Neutrophil (primary cell): ENCODE measurements around the gene TTF2.

ENCODE experiments used
- H3K27ac ChIP-seq: fragments of 200-600 bp; sonication (generic); 2 replicates; pipeline ENCODE4 v1.5.1; 2016; ENCODE audit warnings: mild to moderate bottlenecking, moderate library complexity
- H3K27me3 ChIP-seq: fragments of 200-600 bp; sonication (generic); 2 replicates; pipeline ENCODE4 v1.6.0; 2016; ENCODE audit warnings: mild to moderate bottlenecking
- H3K36me3 ChIP-seq: fragments of 200-600 bp; sonication (generic); 2 replicates; pipeline ENCODE4 v1.5.1; 2017
- H3K4me1 ChIP-seq, 2 experiments: fragments of 200-600 bp in 1 of 2; sonication (generic) in 1 of 2; 1 replicate in 1 of 2; 2 replicates in 1 of 2; pipeline versions ENCODE4 v1.5.1 to v1.6.1; 2013 to 2016; ENCODE audit warnings: low read depth in 1 of 2, low read length in 1 of 2, mild to moderate bottlenecking in 1 of 2, moderate library complexity in 1 of 2; ENCODE audit not compliant: control insufficient read depth in 1 of 2, insufficient read depth in 1 of 2
- H3K4me3 ChIP-seq, 2 experiments: fragments of 200-600 bp in 1 of 2; sonication (generic) in 1 of 2; 1 replicate in 1 of 2; 2 replicates in 1 of 2; pipeline ENCODE4 v1.5.1; 2013 to 2016; ENCODE audit warnings: low read depth in 1 of 2, low read length in 1 of 2, mild to moderate bottlenecking in 1 of 2, moderate library complexity in 1 of 2
- H3K9me3 ChIP-seq: fragments of 200-600 bp; sonication (generic); 2 replicates; pipeline ENCODE4 v1.5.1; 2016
- TF ChIP-seq, protein P1 (sequence below): fragments of 200-600 bp; sonication (generic); IDR thresholded peaks from 2 replicates; pipeline ENCODE4 v1.5.1; 2016; ENCODE audit warnings: antibody characterized with exemption

TTF2 gene

DNA sequence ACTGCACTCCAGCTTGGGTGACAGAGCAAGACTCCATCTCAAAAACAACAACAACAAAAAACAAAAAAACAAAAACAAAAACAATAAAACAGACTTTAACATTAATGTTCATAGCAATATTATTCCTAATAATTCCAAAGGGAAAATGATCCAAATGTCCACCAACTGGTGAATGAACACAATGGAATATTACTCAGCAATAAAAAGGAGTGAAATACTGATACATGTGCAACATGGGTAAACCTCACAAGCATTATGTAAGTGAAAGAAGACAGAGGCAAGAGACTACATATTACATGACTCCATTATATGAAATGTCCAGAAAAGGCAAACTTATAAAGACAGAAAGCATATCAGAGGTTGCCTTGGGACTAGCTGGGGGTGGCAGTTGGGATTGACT lies 6.1 kb upstream of the TTF2 start:
- Histone ChIP-seq H3K27me3 (no peaks in the 10 kb centered on the region), H3K9me3 (no peaks in the 10 kb centered on the region), H3K27ac (no peak overlapping the region), H3K4me3 (no peak overlapping the region), H3K4me1 (peaks cover 35 to 48% of the 10 kb centered on the region in 2 experiments), H3K36me3 (no peaks in the 10 kb centered on the region)
- TF ChIP-seq, protein P1, sequence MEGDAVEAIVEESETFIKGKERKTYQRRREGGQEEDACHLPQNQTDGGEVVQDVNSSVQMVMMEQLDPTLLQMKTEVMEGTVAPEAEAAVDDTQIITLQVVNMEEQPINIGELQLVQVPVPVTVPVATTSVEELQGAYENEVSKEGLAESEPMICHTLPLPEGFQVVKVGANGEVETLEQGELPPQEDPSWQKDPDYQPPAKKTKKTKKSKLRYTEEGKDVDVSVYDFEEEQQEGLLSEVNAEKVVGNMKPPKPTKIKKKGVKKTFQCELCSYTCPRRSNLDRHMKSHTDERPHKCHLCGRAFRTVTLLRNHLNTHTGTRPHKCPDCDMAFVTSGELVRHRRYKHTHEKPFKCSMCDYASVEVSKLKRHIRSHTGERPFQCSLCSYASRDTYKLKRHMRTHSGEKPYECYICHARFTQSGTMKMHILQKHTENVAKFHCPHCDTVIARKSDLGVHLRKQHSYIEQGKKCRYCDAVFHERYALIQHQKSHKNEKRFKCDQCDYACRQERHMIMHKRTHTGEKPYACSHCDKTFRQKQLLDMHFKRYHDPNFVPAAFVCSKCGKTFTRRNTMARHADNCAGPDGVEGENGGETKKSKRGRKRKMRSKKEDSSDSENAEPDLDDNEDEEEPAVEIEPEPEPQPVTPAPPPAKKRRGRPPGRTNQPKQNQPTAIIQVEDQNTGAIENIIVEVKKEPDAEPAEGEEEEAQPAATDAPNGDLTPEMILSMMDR, result no peak

DNA sequence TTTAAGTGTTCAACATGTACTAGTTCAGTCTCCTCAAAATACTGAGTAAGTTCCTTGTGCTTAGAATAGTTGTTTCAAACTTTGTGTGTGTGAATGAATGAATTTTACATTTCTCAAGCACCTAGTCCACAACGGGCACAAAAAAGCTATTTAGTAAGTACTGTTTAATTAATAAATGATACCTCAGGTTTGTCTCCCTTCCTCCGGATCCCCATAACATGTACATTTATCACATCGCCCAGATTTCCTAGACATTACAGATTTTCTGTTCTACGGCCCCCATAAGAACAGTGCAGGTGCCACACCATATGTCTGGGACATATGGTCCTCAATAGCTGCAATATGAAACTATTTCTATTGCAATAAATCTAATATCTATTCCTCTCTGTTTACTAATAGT lies 1.3 kb upstream of the TTF2 start:
- no peaks in the 10 kb centered on the region for H3K27me3 ChIP-seq
- peak overlapping the region; percentile 76 for H3K27ac ChIP-seq
- H3K36me3 ChIP-seq, result no peaks in the 10 kb centered on the region
- peaks cover 25 to 37% of the 10 kb centered on the region in 2 experiments for H3K4me1 ChIP-seq
- H3K4me3 ChIP-seq, result peak overlapping the region; percentile 83 to 93
- H3K9me3 ChIP-seq, result no peaks in the 10 kb centered on the region
- TF ChIP-seq, protein P1, result no peak

DNA sequence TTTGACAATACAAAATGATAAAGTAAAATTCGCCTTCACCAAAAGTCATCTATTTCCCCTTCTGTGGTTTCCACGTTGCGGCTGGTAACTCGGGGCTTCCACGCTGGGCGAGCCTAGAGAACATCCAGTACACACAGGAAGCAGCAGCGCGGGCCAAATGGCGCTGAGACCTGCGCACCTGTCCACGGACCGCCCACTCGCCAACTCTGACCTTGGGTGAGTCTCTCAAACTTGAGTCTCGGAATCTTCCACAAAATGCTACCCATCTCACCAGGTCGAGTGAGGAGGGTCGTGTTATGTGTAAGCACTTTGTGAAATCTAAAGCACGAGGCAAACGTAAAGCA lies 820 bp upstream of the TTF2 start:
- TF ChIP-seq, protein P1, result no peak
- H3K27me3 ChIP-seq, result no peaks in the 10 kb centered on the region
- no peaks in the 10 kb centered on the region for H3K9me3 ChIP-seq
- peak overlapping the region; percentile 76 for H3K27ac ChIP-seq
- H3K4me3 ChIP-seq, result peak overlapping the region; percentile 83 to 93
- no peaks in the 10 kb centered on the region for H3K36me3 ChIP-seq
- peaks cover 25 to 37% of the 10 kb centered on the region in 2 experiments for H3K4me1 ChIP-seq

DNA sequence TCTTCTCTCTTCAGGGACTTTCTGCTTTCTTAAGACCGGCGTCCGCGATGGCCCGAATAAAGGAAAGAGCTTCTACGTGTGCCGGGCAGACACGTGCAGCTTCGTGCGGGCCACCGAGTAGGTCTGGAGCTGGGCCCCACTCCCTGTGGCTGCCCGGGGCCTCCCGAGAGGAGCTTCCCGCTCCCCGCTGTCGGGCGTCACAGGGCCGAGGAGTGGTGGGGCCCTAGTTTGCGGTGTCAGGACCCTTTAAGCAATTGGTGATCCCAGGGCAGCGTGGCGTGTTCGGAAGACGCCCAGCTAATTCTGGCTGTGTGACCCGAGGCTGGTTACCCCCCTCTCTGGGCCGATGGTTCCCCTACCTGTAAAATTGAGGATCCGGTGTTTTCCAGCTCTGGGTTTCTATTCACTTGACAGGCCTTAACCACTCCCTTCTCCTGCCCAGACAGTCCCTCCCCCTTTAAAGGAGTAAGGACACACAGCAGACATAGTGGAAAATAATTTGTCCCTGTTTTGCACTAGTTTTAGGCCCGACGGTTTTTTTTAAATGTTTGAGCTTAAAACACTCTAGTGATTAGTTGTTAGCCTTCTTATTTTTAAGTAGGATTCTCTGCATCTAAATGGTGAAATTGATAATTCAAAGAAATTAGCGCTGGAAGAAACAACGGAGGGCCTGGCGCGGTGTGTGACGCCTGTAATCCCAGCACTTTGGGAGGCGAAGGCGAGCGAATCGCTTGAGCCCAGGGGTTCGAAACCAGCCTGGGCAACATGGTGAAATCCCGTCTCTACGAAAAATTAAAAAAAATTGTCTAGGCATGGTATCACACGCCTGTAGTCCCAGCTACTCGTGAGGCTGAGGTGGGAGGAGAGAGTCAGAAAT lies 553 bp downstream of the TTF2 start:
- H3K27me3 ChIP-seq, result no peaks in the 10 kb centered on the region
- TF ChIP-seq, protein P1, result no peak
- H3K36me3 ChIP-seq, result no peaks in the 10 kb centered on the region
- peaks cover 25 to 37% of the 10 kb centered on the region in 2 experiments for H3K4me1 ChIP-seq
- H3K27ac ChIP-seq, result peak overlapping the region; percentile 76
- H3K4me3 ChIP-seq, result peak overlapping the region; percentile 83 to 93
- no peaks in the 10 kb centered on the region for H3K9me3 ChIP-seq

DNA sequence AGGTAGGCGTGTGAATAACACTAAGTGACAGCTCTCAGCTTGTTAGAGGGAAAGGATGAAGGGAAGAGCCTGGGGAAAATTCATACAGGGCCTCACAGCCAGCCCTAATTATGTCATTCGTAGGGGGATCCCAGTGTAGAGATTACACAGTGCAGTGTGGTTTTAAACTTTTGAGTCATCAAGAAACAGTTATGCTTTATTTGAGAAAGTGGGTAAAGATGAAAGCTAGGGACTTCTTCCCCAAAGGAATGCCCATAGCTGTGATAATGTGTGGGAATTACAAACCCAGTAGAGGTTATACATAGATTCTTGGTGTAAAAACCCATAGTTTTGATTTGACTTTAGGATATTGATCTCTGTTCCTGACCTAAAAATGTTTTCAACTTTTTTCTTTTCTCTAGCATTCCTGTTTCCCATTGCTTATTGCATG lies 1.9 kb downstream of the TTF2 start:
- H3K9me3 ChIP-seq, result no peaks in the 10 kb centered on the region
- H3K4me1 ChIP-seq, result peaks cover 25 to 33% of the 10 kb centered on the region in 2 experiments
- no peak overlapping the region for H3K27ac ChIP-seq
- TF ChIP-seq, protein P1, result no peak
- H3K36me3 ChIP-seq, result no peaks in the 10 kb centered on the region
- no peak overlapping the region for H3K4me3 ChIP-seq
- no peaks in the 10 kb centered on the region for H3K27me3 ChIP-seq
